GM23338 (cell line): ENCODE results near the gene SLC28A1. TPM values are rescaled to one million over a fixed set of nuclear protein-coding genes. Genes with fewer than 3 reads are reported as not detected.

Experiments used
- ATAC-seq: fragments of 200-7000 bp; cut with Tn5 transposase; 3 replicates; pipeline ENCODE4 v1.9.1; 2020
- DNase-seq: peaks from one replicate; pipeline ENCODE4 v3.0.0-alpha.2; 2015; ENCODE audit warnings: low spot score
- H2AFZ ChIP-seq: fragments of 200-600 bp; sonication (generic); 2 replicates; pipeline ENCODE4 v1.8.0; 2016; ENCODE audit warnings: antibody characterized with exemption, mild to moderate bottlenecking, moderate library complexity
- H3F3A ChIP-seq: fragments of 200-600 bp; sonication (generic); replicated peaks from 2 replicates; pipeline ENCODE4 v1.8.0; 2017; ENCODE audit warnings: antibody characterized with exemption, mixed run types, low read depth
- H3K27ac ChIP-seq: fragments of 200-600 bp; sonication (generic); 2 replicates; pipeline ENCODE4 v1.6.1; 2016; ENCODE audit warnings: low read depth
- H3K27me3 ChIP-seq: fragments of 200-600 bp; sonication (generic); 2 replicates; pipeline ENCODE4 v1.8.0; 2016; ENCODE audit warnings: mild to moderate bottlenecking, mixed run types, moderate library complexity; ENCODE audit not compliant: insufficient read depth
- H3K36me3 ChIP-seq: fragments of 200-600 bp; sonication (generic); 2 replicates; pipeline ENCODE4 v1.8.0; 2016; ENCODE audit warnings: mild to moderate bottlenecking; ENCODE audit not compliant: insufficient read depth
- H3K4me1 ChIP-seq: fragments of 200-600 bp; sonication (generic); 2 replicates; pipeline ENCODE4 v1.8.0; 2016; ENCODE audit warnings: mild to moderate bottlenecking, moderate library complexity; ENCODE audit not compliant: insufficient read depth
- H3K4me2 ChIP-seq: fragments of 200-600 bp; sonication (generic); 2 replicates; pipeline ENCODE4 v1.7.1; 2017; ENCODE audit warnings: mixed run types
- H3K4me3 ChIP-seq: fragments of 200-600 bp; sonication (generic); 2 replicates; pipeline ENCODE4 v1.6.1; 2016; ENCODE audit warnings: mixed run types
- H3K79me2 ChIP-seq: fragments of 200-600 bp; sonication (generic); replicated peaks from 2 replicates; pipeline ENCODE4 v1.8.0; 2017; ENCODE audit warnings: mild to moderate bottlenecking; ENCODE audit not compliant: insufficient read depth
- H3K9me2 ChIP-seq: fragments of 200-600 bp; sonication (generic); 2 replicates; pipeline ENCODE4 v1.8.0; 2017; ENCODE audit not compliant: insufficient read depth
- H4K20me1 ChIP-seq: fragments of 200-600 bp; sonication (generic); replicated peaks from 2 replicates; pipeline ENCODE4 v1.8.0; 2017; ENCODE audit warnings: mild to moderate bottlenecking; ENCODE audit not compliant: insufficient read depth
- H3K27ac Mint-ChIP-seq: 2 replicates; pipeline ENCODE4 v1.8.0; 2020; ENCODE audit warnings: inconsistent platforms, mild to moderate bottlenecking, moderate library complexity, mixed read lengths
- H3K27me3 Mint-ChIP-seq: 3 replicates; pipeline ENCODE4 v1.8.0; 2022; ENCODE audit warnings: low read depth, mild to moderate bottlenecking, moderate library complexity, mixed read lengths, inconsistent platforms; ENCODE audit not compliant: insufficient read depth, poor library complexity
- H3K36me3 Mint-ChIP-seq: 3 replicates; pipeline ENCODE4 v1.8.0; 2021; ENCODE audit warnings: low read depth, mild to moderate bottlenecking, inconsistent platforms, moderate library complexity, mixed read lengths
- H3K4me1 Mint-ChIP-seq: 3 replicates; pipeline ENCODE4 v1.8.0; 2020; ENCODE audit warnings: mild to moderate bottlenecking, inconsistent platforms, mixed read lengths
- H3K4me3 Mint-ChIP-seq: 3 replicates; pipeline ENCODE4 v1.8.0; 2021; ENCODE audit warnings: moderate library complexity, mild to moderate bottlenecking, inconsistent platforms, mixed read lengths
- H3K9me3 Mint-ChIP-seq: 3 replicates; pipeline ENCODE4 v1.8.0; 2020; ENCODE audit warnings: moderate library complexity, mild to moderate bottlenecking, inconsistent platforms, mixed read lengths
- EZH2 ChIP-seq: fragments of 200-600 bp; sonication (generic); IDR thresholded peaks from one replicate; pipeline ENCODE4 v1.8.0; 2017; ENCODE audit warnings: antibody characterized with exemption, mild to moderate bottlenecking, low read depth; ENCODE audit not compliant: unreplicated experiment
- NANOG ChIP-seq: IDR thresholded peaks from 2 replicates; pipeline ENCODE4 v1.6.1; 2016; ENCODE audit warnings: antibody characterized with exemption, borderline replicate concordance
- STAT1 ChIP-seq: IDR thresholded peaks from one replicate; pipeline ENCODE4 v1.6.1; 2016; ENCODE audit warnings: antibody characterized with exemption; ENCODE audit not compliant: unreplicated experiment
- ZNF331 ChIP-seq: fragments of 250-450 bp; sonication (Bioruptor Pico); IDR thresholded peaks from 2 replicates; pipeline ENCODE4 v1.5.0; 2020; ENCODE audit warnings: low read depth, mild to moderate bottlenecking, moderate library complexity
- polyA plus RNA-seq: library from polyadenylated mRNA; unstranded; fragments of >200 nt; fragmentation: Nextera tagmentation; extraction: Ambion mirVana; gene quantifications from 2 replicates; pipeline ENCODE4 v1.2.1, GENCODE V29; 2016
- total RNA-seq: library from RNA; depleted of rRNA; stranded (reverse); fragments of >200 nt; shearing (Covaris generic); gene quantifications from 2 replicates; pipeline ENCODE4 v1.2.3, GENCODE V29; 2014
- TF ChIP-seq, protein P1 (sequence below): fragments of 250-450 bp; sonication (Bioruptor Pico); IDR thresholded peaks from 2 replicates; pipeline ENCODE4 v1.5.0; 2020; ENCODE audit warnings: mild to moderate bottlenecking, moderate library complexity

SLC28A1 gene
- total and polyA plus RNA-seq, 2 experiments from 2014 or later: not detected

DNA sequence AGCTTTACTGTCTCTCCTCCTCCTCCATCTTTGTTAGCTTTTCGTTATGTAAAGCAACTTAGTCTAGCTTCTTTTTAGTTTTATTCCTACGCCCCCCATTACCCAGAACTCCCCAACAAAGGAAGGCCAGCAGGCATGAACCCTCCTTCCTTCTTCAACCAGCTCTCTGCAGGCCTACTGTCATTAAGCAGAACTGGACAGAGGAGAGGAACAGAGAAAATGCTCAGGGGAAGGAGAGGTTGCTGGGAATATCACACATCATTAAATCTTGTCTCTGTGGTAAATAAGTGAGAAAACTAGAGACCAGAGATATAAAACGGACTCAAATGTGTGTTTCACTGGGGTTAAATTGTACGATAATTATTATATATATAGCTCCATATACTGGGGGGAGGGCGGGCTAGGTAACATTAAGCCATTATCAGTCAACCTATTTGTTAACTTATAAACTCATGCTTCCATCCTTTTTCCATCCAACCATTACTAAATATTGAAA, 19.3 kb upstream of the SLC28A1 start:
- no peak for DNase-seq
- no peaks in the 10 kb centered on the region for H3K9me3 Mint-ChIP-seq
- no peak for TF ChIP-seq NANOG
- no peak for TF ChIP-seq STAT1
- TF ChIP-seq, protein P1, sequence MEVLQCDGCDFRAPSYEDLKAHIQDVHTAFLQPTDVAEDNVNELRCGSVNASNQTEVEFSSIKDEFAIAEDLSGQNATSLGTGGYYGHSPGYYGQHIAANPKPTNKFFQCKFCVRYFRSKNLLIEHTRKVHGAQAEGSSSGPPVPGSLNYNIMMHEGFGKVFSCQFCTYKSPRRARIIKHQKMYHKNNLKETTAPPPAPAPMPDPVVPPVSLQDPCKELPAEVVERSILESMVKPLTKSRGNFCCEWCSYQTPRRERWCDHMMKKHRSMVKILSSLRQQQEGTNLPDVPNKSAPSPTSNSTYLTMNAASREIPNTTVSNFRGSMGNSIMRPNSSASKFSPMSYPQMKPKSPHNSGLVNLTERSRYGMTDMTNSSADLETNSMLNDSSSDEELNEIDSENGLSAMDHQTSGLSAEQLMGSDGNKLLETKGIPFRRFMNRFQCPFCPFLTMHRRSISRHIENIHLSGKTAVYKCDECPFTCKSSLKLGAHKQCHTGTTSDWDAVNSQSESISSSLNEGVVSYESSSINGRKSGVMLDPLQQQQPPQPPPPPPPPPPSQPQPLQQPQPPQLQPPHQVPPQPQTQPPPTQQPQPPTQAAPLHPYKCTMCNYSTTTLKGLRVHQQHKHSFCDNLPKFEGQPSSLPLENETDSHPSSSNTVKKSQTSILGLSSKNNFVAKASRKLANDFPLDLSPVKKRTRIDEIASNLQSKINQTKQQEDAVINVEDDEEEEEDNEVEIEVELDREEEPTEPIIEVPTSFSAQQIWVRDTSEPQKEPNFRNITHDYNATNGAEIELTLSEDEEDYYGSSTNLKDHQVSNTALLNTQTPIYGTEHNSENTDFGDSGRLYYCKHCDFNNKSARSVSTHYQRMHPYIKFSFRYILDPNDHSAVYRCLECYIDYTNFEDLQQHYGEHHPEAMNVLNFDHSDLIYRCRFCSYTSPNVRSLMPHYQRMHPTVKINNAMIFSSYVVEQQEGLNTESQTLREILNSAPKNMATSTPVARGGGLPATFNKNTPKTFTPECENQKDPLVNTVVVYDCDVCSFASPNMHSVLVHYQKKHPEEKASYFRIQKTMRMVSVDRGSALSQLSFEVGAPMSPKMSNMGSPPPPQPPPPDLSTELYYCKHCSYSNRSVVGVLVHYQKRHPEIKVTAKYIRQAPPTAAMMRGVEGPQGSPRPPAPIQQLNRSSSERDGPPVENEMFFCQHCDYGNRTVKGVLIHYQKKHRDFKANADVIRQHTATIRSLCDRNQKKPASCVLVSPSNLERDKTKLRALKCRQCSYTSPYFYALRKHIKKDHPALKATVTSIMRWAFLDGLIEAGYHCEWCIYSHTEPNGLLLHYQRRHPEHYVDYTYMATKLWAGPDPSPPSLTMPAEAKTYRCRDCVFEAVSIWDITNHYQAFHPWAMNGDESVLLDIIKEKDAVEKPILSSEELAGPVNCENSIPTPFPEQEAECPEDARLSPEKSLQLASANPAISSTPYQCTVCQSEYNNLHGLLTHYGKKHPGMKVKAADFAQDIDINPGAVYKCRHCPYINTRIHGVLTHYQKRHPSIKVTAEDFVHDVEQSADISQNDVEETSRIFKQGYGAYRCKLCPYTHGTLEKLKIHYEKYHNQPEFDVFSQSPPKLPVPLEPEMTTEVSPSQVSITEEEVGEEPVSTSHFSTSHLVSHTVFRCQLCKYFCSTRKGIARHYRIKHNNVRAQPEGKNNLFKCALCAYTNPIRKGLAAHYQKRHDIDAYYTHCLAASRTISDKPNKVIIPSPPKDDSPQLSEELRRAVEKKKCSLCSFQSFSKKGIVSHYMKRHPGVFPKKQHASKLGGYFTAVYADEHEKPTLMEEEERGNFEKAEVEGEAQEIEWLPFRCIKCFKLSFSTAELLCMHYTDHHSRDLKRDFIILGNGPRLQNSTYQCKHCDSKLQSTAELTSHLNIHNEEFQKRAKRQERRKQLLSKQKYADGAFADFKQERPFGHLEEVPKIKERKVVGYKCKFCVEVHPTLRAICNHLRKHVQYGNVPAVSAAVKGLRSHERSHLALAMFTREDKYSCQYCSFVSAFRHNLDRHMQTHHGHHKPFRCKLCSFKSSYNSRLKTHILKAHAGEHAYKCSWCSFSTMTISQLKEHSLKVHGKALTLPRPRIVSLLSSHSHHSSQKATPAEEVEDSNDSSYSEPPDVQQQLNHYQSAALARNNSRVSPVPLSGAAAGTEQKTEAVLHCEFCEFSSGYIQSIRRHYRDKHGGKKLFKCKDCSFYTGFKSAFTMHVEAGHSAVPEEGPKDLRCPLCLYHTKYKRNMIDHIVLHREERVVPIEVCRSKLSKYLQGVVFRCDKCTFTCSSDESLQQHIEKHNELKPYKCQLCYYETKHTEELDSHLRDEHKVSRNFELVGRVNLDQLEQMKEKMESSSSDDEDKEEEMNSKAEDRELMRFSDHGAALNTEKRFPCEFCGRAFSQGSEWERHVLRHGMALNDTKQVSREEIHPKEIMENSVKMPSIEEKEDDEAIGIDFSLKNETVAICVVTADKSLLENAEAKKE (CRISPR knock-in tag): no peak
- TF ChIP-seq EZH2: no peak
- no peak for TF ChIP-seq ZNF331 (CRISPR knock-in tag)
- Histone ChIP-seq H3K4me3 (no peak overlapping the region), H3K4me2 (no peak overlapping the region), H3K4me1 (no peaks in the 10 kb centered on the region), H4K20me1 (no peaks in the 10 kb centered on the region; the same call in 1 of the 2 replicates), H3K27me3 (no peaks in the 10 kb centered on the region), H3K36me3 (peaks cover 3% of the 10 kb centered on the region; the same call in 1 of the 2 replicates), H2AFZ (no peak overlapping the region), H3K79me2 (no peaks in the 10 kb centered on the region), H3K27ac (no peak overlapping the region), H3K9me2 (no peaks in the 10 kb centered on the region), H3F3A (no peaks in the 10 kb centered on the region)
- no peak overlapping the region for H3K27ac Mint-ChIP-seq
- no peak overlapping the region for H3K4me3 Mint-ChIP-seq
- H3K27me3 Mint-ChIP-seq: peaks cover 2% of the 10 kb centered on the region
- no peaks in the 10 kb centered on the region; the same call in 1 of the 3 replicates for H3K36me3 Mint-ChIP-seq
- no peaks in the 10 kb centered on the region; the same call in 2 of the 3 replicates for H3K4me1 Mint-ChIP-seq
- ATAC-seq: no peak
